Peyer's patch (tissue), 4 donors: ENCODE measurements around the gene HMMR.

Experiments used
- CTCF ChIP-seq, 6 experiments: fragments of 450-650 bp in 4 of 6; fragments of 200-600 bp in 2 of 6; sonication (generic) in 1 of 6; IDR thresholded peaks; one replicate each; pipeline ENCODE4 v1.5.1; 2017 to 2019; ENCODE audit warnings: antibody characterized with exemption in 6 of 6, mild to moderate bottlenecking in 3 of 6, moderate library complexity in 1 of 6
- POLR2A ChIP-seq, 2 donors: fragments of 450-650 bp; IDR thresholded peaks; one replicate each; pipeline ENCODE4 v1.5.1; 2017; ENCODE audit warnings: antibody characterized with exemption in 2 of 2, mild to moderate bottlenecking in 2 of 2, moderate library complexity in 2 of 2

GRCh38 chr5:163451489-163451888 lies 8.9 kb upstream of the HMMR start:
- TF ChIP-seq CTCF (IDR thresholded peaks at IDR 0.05) (no peak), POLR2A (IDR thresholded peaks at IDR 0.05) (no peak)
